H9 (cell line): ENCODE measurements around the gene TREML1. TPM values are rescaled to one million over a fixed set of nuclear protein-coding genes. Genes with fewer than 3 reads are reported as not detected.

ENCODE experiments used
- DNase-seq: peaks from one replicate; pipeline ENCODE4 v3.0.0-alpha.2; 2017
- H2AFZ ChIP-seq: one replicate; pipeline ENCODE4 v1.6.1; 2013; ENCODE audit warnings: mild to moderate bottlenecking, low read length, control low read depth, moderate library complexity
- H2AK5ac ChIP-seq: 2 replicates; pipeline ENCODE4 v1.6.1; 2013; ENCODE audit warnings: low read length, control low read depth, mixed read lengths; ENCODE audit not compliant: insufficient read length
- H2BK120ac ChIP-seq: one replicate; pipeline ENCODE4 v1.6.1; 2013; ENCODE audit warnings: low read depth, mild to moderate bottlenecking, low read length, control low read depth, inconsistent platforms; ENCODE audit not compliant: poor library complexity, severe bottlenecking
- H2BK12ac ChIP-seq: 2 replicates; pipeline ENCODE4 v1.6.1; 2013; ENCODE audit warnings: low read length, control low read depth, mixed read lengths, low read depth; ENCODE audit not compliant: insufficient read length
- H2BK15ac ChIP-seq: 2 replicates; pipeline ENCODE4 v1.6.1; 2013; ENCODE audit warnings: low read depth, low read length, control low read depth
- H2BK20ac ChIP-seq: one replicate; pipeline ENCODE4 v1.6.1; 2013; ENCODE audit warnings: low read depth, mild to moderate bottlenecking, low read length, control low read depth, inconsistent platforms; ENCODE audit not compliant: poor library complexity, severe bottlenecking
- H2BK5ac ChIP-seq: 2 replicates; pipeline ENCODE4 v1.6.1; 2013; ENCODE audit warnings: low read length, control low read depth, mixed read lengths; ENCODE audit not compliant: insufficient read length
- H3K14ac ChIP-seq: 2 replicates; pipeline ENCODE4 v1.6.1; 2013; ENCODE audit warnings: low read length, control low read depth; ENCODE audit not compliant: insufficient read depth
- H3K18ac ChIP-seq: 2 replicates; pipeline ENCODE4 v1.6.1; 2013; ENCODE audit warnings: low read depth, mild to moderate bottlenecking, mixed read lengths, low read length, control low read depth; ENCODE audit not compliant: insufficient read length
- H3K23ac ChIP-seq: 2 replicates; pipeline ENCODE4 v1.6.1; 2013; ENCODE audit warnings: low read length, control low read depth, mixed read lengths, low read depth; ENCODE audit not compliant: insufficient read length
- H3K23me2 ChIP-seq: 2 replicates; pipeline ENCODE4 v1.6.1; 2013; ENCODE audit warnings: low read depth, mild to moderate bottlenecking, mixed read lengths, low read length, control low read depth; ENCODE audit not compliant: insufficient read length, poor library complexity, severe bottlenecking
- H3K27ac ChIP-seq: 2 replicates; pipeline ENCODE4 v1.5.1; 2013; ENCODE audit warnings: low read length, control low read depth, mixed read lengths, low read depth; ENCODE audit not compliant: insufficient read length
- H3K27me3 ChIP-seq: 2 replicates; pipeline ENCODE4 v1.6.1; 2013; ENCODE audit warnings: low read length, control low read depth, inconsistent platforms; ENCODE audit not compliant: insufficient read depth
- H3K4ac ChIP-seq: 2 replicates; pipeline ENCODE4 v1.6.1; 2013; ENCODE audit warnings: low read depth, mild to moderate bottlenecking, control low read depth, inconsistent platforms, low read length, moderate library complexity
- H3K4me1 ChIP-seq: 2 replicates; pipeline ENCODE4 v1.6.1; 2013; ENCODE audit warnings: low read length, control low read depth, inconsistent platforms; ENCODE audit not compliant: insufficient read depth
- H3K4me2 ChIP-seq: 2 replicates; pipeline ENCODE4 v1.6.1; 2013; ENCODE audit warnings: low read length, control low read depth, mixed read lengths; ENCODE audit not compliant: insufficient read length, insufficient read depth
- H3K56ac ChIP-seq: 2 replicates; pipeline ENCODE4 v1.6.1; 2013; ENCODE audit warnings: low read depth, mild to moderate bottlenecking, mixed read lengths, low read length, control low read depth; ENCODE audit not compliant: insufficient read length
- H3K79me1 ChIP-seq: 2 replicates; pipeline ENCODE4 v1.6.1; 2013; ENCODE audit warnings: low read depth, mild to moderate bottlenecking, moderate library complexity, low read length, control low read depth, inconsistent platforms; ENCODE audit not compliant: insufficient read depth, poor library complexity, severe bottlenecking
- H3K79me2 ChIP-seq: 2 replicates; pipeline ENCODE4 v1.6.1; 2013; ENCODE audit warnings: low read length, control low read depth, inconsistent platforms; ENCODE audit not compliant: insufficient read depth
- H3K9ac ChIP-seq: 2 replicates; pipeline ENCODE4 v1.6.1; 2013; ENCODE audit warnings: low read length, control low read depth, mixed read lengths; ENCODE audit not compliant: insufficient read length; ENCODE audit errors: extremely low read depth
- H3K9me3 ChIP-seq: one replicate; pipeline ENCODE4 v1.6.1; 2013; ENCODE audit warnings: low read depth, low read length, inconsistent platforms; ENCODE audit not compliant: control insufficient read depth
- H3T11ph ChIP-seq: one replicate; pipeline ENCODE4 v1.6.1; 2013; ENCODE audit warnings: mild to moderate bottlenecking, low read length, control low read depth, inconsistent platforms
- H4K20me1 ChIP-seq: one replicate; pipeline ENCODE4 v1.6.1; 2013; ENCODE audit not compliant: control insufficient read depth, insufficient read length, insufficient read depth
- H4K5ac ChIP-seq: 2 replicates; pipeline ENCODE4 v1.6.1; 2013; ENCODE audit warnings: low read depth, mild to moderate bottlenecking, mixed read lengths, low read length, control low read depth; ENCODE audit not compliant: insufficient read length
- H4K8ac ChIP-seq: replicated peaks from 2 replicates; pipeline ENCODE4 v1.6.1; 2013; ENCODE audit warnings: low read length, control low read depth, mixed read lengths, low read depth; ENCODE audit not compliant: insufficient read length
- H4K91ac ChIP-seq: 2 replicates; pipeline ENCODE4 v1.6.1; 2013; ENCODE audit warnings: low read depth, mild to moderate bottlenecking, moderate library complexity, mixed read lengths, low read length, control low read depth; ENCODE audit not compliant: insufficient read length
- H3K27ac Mint-ChIP-seq, 3 experiments: 2 replicates in 2 of 3; 3 replicates in 1 of 3; pipeline ENCODE4 v1.8.0; 2020 to 2021; ENCODE audit warnings: mixed read lengths in 3 of 3, mild to moderate bottlenecking in 1 of 3, moderate library complexity in 1 of 3
- H3K27me3 Mint-ChIP-seq: 2 replicates; pipeline ENCODE4 v1.8.0; 2021; ENCODE audit warnings: low read depth, mild to moderate bottlenecking, moderate library complexity, mixed read lengths
- H3K36me3 Mint-ChIP-seq, 3 experiments: 2 replicates in 2 of 3; 3 replicates in 1 of 3; pipeline ENCODE4 v1.8.0; 2020 to 2021; ENCODE audit warnings: low read depth in 3 of 3, mixed read lengths in 3 of 3; ENCODE audit not compliant: insufficient read depth in 1 of 3
- H3K4me1 Mint-ChIP-seq, 2 experiments: 2 replicates each; pipeline ENCODE4 v1.8.0; 2020; ENCODE audit warnings: mixed read lengths in 2 of 2
- H3K4me3 Mint-ChIP-seq, 2 experiments: 2 replicates in 1 of 2; 3 replicates in 1 of 2; pipeline ENCODE4 v1.8.0; 2020 to 2021; ENCODE audit warnings: mild to moderate bottlenecking in 2 of 2, mixed read lengths in 2 of 2, moderate library complexity in 1 of 2
- H3K9me3 Mint-ChIP-seq, 2 experiments: 2 replicates in 1 of 2; 3 replicates in 1 of 2; pipeline ENCODE4 v1.8.0; 2020; ENCODE audit warnings: mild to moderate bottlenecking in 2 of 2, mixed read lengths in 2 of 2, moderate library complexity in 1 of 2
- CTCF ChIP-seq: fragments of 200-600 bp; sonication (generic); conservative IDR thresholded peaks from 3 replicates; pipeline ENCODE4 v1.8.0; 2021; ENCODE audit warnings: antibody characterized with exemption, mild to moderate bottlenecking
- WGBS: extraction: QIAGEN DNeasy Blood & Tissue Kit; methylation state at CpG from one replicate; pipeline ENCODE4 v1.1.7; 2013; ENCODE audit warnings: missing lambda C conversion rate, low lambda C conversion rate, mixed read lengths; ENCODE audit not compliant: insufficient read length; ENCODE audit errors: extremely low coverage; 5-methylcytosine and 5-hydroxymethylcytosine counted together
- total RNA-seq: library from RNA; stranded (reverse); gene quantifications from 2 replicates; pipeline ENCODE4 v1.2.1, GENCODE V29; 2021

TREML1 gene
- total RNA-seq, 1 experiment from 2014 or later = not detected

- DNase-seq = peak; percentile 8
- no peak overlapping the region for H2AFZ ChIP-seq
- H4K8ac ChIP-seq = no peak overlapping the region
- no peaks in the 10 kb centered on the region for H3K9me3 ChIP-seq
- no peak overlapping the region for H3T11ph ChIP-seq
- H3K27me3 ChIP-seq = no peaks in the 10 kb centered on the region
- no peaks in the 10 kb centered on the region for H3K79me2 ChIP-seq
- no peak overlapping the region for H3K9ac ChIP-seq
- H3K27ac Mint-ChIP-seq = no peak overlapping the region
- H3K79me1 ChIP-seq = no peaks in the 10 kb centered on the region
- no peak overlapping the region for H4K5ac ChIP-seq
- peaks cover 8% of the 10 kb centered on the region for H3K27me3 Mint-ChIP-seq
- H4K91ac ChIP-seq = no peak overlapping the region
- no peak overlapping the region for H3K4me2 ChIP-seq
- H3K18ac ChIP-seq = no peak overlapping the region
- no peak overlapping the region for H2BK120ac ChIP-seq
- H3K27ac ChIP-seq = no peak overlapping the region
- H3K4ac ChIP-seq = no peak overlapping the region
- H2BK15ac ChIP-seq = no peak overlapping the region
- H3K23ac ChIP-seq = no peak overlapping the region
- H3K9me3 Mint-ChIP-seq = peaks cover 6 to 9% of the 10 kb centered on the region in 2 experiments; a peak in 4 of 5 replicates
- no peak for TF ChIP-seq CTCF
- no peak overlapping the region for H2BK20ac ChIP-seq
- H3K4me1 ChIP-seq = peaks cover 2% of the 10 kb centered on the region; the same call in 1 of the 2 replicates
- H3K14ac ChIP-seq = no peak overlapping the region
- no peaks in the 10 kb centered on the region for H4K20me1 ChIP-seq
- no peak overlapping the region for H2BK5ac ChIP-seq
- no peaks in the 10 kb centered on the region for H3K23me2 ChIP-seq
- H2AK5ac ChIP-seq = no peak overlapping the region
- no CpG with 5 or more reads among the region's 12 CpGs for WGBS
- H3K4me1 Mint-ChIP-seq = peaks cover 12 to 15% of the 10 kb centered on the region in 2 experiments
- peaks cover 0 to 8% (median 2%) of the 10 kb centered on the region in 3 experiments; a peak in 3 of 7 replicates for H3K36me3 Mint-ChIP-seq
- no peak overlapping the region for H2BK12ac ChIP-seq
- H3K56ac ChIP-seq = no peak overlapping the region
- no peak overlapping the region for H3K4me3 Mint-ChIP-seq
Observed at GRCh38 chr6:41176189-41176588, 22.0 kb upstream of the TREML1 start.
